GM21825 (cell line): ENCODE measurements around the gene CDH4.

Experiments
- ATAC-seq: cut with Tn5 transposase; IDR thresholded peaks from one replicate; pipeline ENCODE4 v1.9.1; 2021; ENCODE audit warnings: mild to moderate bottlenecking, moderate library complexity; ENCODE audit not compliant: unreplicated experiment

The CDH4 gene

DNA sequence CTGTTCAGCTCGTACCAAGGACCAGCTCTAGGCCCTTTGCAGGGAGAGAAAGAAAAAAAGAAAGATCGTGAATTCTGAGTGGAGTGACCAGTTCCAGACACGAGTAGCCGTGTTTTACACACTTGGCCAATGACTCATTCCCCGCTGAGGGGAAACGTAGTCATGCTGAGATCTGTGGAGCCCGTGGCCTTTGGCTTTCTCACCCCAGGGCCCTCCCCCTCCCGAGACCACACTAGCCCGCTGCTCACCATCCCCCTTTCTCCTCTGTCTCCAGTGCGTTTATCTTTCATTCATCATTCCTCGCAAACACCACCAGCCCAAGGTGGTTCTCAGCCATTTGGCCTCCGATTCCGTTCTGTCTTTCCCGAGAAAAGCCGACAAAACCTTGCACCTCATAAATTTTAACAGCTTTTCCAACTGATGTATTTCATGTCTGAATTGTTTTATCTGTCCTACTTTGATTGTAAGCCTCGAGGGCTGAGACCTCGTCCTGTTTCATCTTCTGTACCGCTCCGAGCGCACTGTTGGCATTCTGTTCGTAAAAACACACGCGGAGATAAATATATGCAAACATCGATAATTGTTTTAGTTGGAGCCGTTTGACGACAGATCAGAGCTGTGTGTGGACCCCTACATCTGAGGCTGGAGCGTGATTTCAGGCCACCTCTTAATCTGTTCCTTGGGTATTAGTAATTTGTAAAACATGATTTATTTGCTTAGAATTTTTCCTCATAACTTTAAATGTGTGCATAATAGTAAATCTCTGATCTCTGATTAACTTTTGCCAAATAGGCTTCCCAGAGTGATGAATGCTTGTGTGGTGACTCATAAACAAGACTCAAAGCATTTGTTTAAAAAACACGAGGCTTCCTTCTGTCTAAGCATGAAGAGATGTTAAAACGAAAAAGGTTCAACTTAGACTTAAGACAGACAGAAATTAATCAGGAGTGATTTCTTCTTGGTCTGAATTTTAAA lies 336.6 kb downstream of the CDH4 start:
- ATAC-seq: no peak

DNA sequence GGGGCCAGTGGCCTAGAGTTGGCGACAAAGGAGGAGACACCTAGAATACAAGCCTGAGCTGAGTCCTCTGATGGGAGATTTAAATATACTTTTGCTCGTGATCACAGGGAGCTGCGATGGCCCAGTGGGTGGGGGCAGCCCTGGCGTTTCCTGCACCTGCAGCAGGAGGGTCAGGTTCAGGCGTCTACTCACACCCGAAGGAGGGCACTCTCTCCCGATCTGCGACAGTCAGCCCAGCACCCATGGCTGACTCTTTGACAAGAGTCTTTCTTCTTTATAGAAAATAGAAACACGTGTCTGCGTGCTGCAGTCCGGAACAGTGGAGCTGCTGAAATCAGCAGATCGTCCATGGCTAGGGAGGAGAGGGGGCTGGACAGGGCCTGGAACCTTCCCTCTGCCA lies 338.2 kb downstream of the CDH4 start:
- ATAC-seq: no peak

DNA sequence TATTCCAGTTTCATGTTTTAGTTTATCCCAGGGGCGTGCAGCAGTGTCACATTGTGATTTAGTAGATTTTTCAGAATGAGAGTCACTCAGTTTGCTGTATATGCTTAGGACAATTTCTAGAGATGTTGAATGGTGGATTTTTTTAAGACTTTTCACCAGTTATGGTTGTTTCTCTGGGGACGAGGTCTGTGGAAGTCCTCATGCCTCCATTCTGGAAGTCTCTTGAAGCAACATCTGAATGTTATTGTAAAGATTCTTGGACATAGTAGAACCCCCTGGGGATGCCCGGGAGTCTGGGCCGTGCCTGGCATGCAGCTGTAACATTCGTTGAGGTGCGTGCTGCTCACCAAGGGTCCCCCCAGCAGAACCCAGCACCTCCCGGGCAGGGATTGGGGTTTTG lies 341.5 kb downstream of the CDH4 start:
- ATAC-seq: no peak

DNA sequence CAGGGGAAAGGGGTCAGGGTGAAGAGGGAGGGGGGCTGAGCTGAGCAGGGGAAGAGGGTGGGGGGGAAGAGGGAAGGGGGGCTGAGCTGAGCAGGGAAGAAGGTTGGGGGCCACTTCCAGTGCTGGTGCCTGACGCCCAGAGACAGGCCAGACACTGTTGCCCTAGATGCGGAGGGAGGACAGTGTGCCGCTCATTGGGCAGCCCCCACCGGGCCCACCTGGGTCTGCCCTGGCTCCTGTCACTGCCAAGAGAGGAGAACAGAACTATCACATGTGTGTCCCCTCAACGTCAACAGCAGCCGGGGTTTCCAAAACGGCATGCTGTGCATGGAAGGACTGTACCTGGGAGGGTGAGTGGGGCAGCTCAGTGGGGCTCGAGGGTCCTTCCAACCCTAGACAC lies 342.1 kb downstream of the CDH4 start:
- ATAC-seq: no peak

DNA sequence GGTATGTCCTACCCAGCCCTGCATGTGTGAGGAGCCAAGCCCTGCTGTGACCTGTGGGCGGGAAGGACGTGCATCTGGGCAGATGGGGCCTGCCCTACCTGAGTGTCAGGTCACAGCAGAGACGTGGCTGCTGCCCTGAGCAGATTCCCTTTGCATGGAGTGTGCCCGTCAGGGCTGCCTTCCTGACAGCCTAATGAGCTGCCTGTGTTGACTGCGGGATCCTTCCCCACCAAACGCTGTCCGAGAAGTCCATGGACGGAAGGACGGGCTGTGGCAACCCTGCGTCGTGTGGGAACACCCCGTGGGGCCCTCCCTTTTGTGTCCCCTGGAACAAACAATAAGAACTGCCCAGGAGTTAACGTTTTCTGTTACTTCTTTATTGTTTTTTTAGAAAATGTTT lies 343.2 kb downstream of the CDH4 start:
- ATAC-seq: no peak

DNA sequence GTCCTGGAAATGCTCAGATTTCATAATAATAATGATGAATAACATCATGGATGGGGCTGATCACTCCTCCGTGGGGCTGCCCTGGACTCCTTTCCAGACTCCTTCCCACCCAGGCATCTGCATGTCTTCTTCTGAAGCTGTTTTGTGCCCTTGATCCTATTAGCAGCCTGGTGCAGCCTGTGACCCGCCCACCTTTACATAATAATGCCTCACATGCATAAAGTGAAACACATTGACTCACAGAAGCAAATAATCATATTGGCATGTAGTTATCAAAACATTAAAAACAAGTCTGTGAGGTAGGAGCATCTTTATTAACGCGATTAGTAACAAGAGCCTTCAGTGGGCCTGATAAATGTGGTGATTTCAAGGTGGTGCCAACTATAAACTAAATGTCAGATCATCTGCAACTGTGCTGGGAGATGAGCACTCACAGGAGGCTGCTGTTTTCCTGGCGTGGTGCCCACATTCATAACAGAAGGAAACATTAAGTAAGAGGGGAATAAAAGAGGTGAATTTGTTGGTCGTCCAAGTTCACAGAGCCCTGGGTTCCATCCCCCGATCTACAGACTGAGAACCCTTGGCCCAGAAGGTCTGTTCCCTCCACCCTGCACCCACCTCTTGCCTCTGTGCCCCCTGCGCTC lies 344.7 kb downstream of the CDH4 start:
- ATAC-seq: no peak

DNA sequence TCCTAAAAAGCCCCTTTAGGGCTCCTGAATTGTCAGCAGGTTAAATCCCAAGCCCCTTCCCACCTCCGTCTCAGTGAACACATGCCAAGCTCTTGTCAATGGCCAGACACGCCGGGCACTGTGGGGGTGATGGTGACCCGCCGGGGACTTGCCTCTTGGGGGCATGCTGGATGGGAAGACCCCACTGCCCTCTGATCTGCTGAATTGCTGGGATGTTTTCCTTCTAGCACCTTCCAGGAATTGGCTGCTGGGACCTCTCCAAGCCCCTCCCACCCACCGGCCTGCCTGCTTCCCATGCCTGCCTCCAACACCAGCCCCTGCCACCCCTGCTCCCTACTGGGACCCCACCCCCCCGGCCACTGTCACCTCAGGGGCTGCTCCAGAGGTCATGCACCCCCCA lies 345.9 kb downstream of the CDH4 start:
- ATAC-seq: no peak

DNA sequence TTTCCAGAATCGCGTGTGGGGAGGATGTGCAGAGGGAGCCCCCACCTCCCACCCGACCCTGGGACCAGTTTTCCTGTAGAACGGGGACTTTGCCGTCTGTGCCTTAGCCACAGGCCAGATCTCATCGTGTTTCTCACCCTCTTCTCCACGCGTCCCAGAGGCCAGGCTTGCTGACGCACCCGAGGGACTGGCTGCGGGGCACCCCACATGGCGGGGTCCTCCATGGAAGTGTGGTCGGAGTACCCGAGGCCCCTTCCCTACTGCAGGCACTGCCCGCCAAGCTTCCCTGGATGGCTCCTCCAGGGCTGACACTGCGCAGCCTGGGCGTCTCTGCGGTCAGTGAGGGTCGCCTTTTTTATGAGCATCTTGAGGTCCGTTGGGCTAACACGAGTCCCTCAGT lies 346.5 kb downstream of the CDH4 start:
- ATAC-seq: no peak

DNA sequence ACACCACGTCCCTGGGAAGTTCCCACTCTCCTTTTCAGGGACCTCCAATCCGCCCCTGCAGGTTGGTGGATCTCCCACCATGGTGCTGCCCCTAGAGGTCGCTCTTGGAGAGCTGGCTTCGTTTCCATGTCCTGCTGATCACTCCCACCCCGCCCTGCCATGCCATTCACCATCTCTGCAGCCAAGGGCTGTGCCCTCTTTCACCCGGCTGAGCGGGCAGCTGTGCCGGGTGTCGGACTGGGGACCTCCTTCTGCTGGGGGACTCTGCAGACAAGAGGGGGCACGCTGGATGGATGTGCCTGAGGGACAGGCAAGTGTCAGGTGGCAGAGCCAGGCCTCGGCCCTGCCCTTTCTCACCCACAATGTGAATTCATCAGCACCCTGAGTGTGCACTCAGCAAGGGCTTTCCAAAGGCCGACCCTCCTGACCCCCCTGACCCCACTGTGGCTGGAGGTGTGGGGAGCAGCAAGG lies 347.0 kb downstream of the CDH4 start:
- no peak for ATAC-seq

DNA sequence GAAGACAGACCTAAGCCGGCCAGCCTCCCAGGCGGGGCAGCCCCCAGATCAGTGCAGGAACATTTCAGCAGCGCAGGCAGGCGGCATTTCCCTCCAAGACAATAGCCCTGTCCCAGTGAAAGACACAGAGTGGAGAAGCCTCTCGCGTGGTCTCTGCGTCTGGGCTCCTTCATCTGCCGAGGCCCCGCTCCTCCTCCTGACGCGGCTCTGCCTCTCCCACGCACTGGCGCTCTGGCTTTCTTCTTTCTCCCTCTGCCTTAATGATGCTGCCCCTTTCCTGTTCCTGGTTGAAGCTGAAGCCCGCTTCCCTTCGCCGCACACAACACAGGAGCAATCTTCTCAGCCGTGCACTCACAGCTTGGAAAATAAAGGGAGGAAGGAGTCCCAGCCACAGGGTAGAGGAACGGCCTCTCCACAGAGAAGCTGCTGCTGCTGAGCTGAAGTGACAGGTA lies 347.5 kb downstream of the CDH4 start:
- ATAC-seq: no peak

DNA sequence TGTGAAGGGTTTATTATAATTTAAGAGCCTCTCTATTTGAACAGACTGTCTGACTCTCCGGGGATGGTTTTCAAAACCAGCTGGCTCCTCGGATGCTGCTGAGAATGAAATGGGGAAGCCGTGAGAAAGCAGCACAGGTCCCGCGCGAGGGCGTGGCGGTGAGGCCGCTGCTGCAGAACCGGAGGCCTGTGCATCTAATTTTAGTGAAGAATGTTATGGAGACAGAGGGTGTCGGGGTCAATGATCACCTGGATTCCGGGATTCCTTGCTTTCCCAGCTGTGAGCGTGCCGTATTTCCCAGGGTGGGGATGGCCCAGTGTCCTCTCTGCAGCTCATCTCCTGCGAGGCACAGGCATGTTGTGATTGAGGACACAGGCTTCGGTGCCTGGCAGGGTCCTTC lies 348.0 kb downstream of the CDH4 start:
- ATAC-seq: no peak

DNA sequence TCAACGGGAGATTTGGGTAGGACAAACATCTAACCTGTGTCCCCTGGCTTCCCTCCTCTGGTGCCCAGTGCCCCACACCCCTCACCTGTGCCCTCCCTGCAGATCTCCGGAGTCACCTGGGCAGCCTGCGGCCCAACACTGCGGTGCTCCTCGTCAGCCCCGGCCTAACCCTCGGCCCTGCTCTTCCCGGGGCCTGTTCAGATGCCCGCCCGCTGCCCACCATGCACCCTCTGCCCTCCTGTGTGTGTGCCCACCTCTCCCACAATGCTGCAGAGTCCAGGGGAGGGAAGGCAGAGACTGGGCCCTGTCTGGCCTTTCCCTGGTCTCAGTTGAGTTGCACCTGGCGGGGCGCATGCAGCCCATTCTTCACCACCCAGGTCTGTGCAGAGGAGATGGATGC lies 349.3 kb downstream of the CDH4 start:
- ATAC-seq: no peak

DNA sequence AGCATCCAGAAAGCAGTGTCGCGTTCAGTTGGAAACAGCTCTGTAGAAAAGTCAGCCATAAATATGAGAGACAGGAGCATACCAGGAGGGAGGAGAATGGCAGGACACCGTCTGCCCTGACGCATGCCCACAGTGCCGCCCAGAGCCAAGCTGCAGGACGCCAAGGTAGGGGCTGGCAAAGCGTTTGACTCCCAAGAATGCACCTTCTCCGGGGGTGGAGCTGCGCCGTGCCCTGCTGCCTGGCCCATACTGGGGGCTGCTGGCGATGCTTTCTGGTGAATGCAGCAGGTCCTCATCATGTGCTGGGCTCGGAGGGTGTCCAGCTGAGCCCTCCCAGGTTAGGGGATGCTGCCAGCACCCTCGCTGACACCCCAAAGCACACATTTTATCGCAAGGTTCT lies 349.8 kb downstream of the CDH4 start:
- ATAC-seq: no peak

DNA sequence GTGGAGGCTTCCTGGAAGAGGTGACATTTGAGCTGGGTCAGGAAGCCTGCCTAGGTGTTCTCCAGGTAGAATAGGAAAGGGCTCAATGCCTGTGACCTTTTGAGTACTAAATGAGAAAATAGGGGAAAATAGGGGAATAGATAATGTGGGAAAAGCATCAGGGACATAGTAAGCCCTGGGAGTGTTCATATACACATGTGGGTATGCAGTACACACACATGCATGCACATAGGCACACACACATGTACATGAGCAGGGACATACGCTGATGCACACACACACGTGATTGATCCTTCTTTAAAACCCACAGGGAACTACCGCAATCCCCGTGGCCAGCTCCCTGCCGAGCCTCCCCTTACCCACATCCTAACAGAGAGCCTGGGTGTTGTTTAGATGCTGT lies 351.7 kb downstream of the CDH4 start:
- no peak for ATAC-seq

DNA sequence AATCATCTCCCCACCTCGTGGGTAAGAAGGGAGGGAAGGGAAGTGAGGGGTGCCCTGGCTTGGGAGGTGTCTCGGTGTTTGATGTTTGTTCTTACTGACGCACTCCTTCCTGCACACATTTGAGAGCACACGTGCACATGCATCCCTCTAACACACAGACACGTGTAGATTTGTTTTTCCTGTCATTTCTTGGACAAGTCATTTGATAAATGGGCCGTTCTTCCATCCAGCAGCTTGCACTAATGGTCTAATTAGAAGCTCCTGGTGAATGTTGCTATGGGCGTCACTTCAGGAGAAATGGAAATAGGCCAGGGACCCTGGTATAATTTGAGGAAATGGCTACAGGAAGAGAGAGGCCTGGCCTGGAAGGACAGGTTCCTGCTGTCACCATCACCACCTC lies 352.5 kb downstream of the CDH4 start:
- ATAC-seq: no peak

DNA sequence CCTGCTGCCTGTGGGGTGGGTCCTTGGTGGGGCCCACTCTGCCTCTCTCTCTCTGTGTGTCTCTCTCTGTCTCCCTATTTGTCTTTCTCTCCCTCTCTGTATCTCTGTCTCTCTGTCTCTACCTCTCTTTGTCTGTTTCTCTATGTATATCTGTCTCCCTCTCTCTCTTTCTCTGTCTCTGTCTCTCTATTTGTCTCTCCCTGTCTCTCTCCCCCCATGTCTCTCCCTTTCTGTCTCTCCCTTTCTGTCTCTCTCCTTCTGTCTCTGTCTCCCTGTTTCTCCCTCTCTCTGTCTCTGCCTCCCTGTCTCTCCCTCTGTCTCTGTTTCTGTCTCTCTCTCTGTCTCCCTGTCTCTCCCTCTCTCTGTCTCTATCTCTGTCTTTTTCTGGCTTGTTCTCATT lies 353.2 kb downstream of the CDH4 start:
- no peak for ATAC-seq

DNA sequence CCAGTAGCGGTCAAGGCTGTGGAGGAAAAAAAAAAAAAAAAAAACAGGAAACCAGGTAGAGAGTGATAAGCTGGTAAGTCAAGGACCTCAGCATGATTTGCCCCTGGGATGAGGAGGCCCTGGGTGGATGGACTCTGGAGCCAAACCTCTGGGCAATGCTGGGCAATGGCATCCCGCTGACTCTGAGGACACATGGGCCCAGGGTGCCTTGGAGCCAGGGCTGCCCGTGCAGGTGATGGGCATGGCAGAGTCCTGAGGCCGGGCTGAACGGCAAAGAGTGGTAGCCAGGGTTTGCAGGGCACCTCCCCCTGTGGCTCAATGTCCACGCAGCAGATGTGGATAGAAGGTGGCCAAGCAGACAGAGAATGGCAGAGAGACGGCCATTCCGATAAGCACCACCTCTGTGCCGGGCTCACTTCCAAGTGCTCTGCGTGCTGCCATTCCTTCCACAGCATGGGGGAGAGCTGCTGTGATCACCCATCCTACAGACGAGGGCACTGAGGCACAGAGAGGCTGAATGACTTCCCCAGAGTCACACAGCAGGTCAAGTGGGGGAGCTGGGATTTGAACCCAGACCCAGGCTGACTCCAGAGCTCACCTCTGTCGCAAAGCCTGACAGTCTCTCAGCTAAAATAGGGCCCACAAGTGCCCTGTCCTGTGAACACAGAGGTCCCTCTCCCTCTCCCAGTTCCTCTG lies 353.9 kb downstream of the CDH4 start:
- ATAC-seq: no peak

DNA sequence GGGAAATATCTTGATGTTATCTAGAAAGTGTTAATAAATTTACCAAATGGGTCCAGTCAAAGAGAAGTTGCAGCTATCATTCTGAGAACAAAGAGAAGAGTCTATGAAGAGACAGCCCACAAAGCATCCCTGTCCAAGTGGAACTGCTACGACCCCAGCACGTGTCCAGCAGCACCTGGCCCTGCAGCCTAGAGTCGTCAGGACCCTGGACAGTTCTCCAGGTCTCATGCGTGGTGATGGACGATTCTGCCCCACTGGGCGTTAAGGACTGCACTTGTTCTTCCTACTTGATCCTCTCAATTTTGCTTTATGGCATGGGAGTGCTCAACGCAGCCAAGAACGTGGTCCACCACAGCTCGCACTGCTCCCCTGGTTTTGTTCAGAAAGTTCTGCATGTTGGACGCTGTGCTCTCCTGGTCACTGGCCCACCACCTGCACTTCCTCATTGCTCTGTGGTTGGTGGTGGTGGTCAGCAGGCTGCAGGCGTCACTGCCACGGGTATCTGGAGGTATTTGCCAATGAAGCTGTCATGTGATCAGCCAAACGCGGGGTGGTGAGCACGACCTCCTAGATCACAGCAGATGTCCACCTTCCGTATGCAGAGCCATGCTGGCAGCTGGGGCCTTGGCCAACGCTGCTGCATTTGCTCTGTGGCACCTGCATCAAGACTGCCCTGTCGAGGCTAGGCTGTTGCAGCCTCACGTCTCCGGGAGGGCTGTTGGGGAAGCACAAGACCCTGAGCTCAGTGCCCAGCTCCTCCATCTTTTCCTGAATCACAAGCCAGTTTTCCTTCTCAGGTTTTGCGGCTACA lies 356.4 kb downstream of the CDH4 start:
- no peak for ATAC-seq

DNA sequence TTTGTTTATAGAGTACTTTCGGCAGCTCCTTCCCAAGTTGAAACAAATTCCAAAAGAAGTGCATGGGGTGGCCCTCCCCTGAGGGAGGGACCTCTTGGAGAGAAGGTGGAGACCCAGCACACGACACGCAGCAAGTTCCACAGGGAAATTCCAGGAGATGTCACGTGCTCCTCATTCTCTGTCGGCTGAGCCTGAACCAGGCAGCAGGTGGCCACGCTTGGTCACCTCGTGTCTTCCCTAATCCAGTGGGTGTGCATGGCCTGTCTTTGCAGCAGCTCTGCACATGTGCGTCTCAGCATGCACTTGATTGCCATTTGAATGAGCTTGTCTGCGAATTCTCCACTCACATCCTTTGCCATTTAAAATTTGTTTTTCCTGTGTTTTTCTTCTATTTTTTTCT lies 357.4 kb downstream of the CDH4 start:
- no peak for ATAC-seq

DNA sequence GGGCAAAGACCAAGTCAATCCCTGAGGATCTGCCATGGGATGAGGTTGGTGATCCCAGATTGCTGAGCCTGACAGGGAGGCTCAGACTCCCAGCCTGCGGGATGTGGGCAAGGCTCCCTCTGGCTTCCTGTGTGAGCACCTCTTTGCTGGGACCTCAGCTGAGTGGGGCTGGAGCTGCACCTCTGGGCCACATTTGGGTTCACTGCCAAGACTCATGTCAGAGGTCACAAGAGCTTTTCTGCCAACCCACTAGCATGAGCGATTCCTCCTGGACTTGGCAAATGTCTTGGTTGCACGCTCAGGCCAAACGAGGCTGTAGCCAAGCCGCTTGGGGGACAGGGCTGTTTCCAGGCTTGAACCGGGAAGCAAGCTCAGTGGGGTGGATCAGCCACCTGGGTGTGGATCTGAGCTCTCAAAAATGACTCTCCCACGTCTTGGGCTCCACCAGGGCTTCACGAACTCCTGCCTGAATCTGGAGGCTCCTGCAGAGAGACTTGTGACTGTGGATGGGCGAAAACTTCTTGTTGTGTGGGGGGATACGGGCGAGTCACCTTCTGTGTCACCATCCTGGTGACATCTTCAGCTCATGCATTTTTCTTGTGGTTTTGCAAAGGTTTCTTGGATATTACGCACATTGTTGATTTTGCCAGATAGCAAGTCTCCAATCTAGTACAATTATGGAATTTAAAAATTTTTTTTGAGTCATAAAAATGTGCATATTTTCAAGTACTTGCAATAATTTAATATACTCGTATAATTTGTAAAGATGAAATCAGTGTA lies 359.5 kb downstream of the CDH4 start:
- no peak for ATAC-seq
